Activated T-cell treated with anti-CD3 and anti-CD28 coated beads, Interleukin-2, amount 50 U/mL, for 72 hours (primary cell): ENCODE data around the gene NXNL1. TPM values are rescaled to one million over a fixed set of nuclear protein-coding genes. Genes with fewer than 3 reads are reported as not detected.
A peak's percentile ranks its signal among the peaks of the same experiment; 100 is the strongest.
"Not testable (repeated sequence)": the region's sequence is repeated elsewhere in the genome, so short reads cannot be mapped to it uniquely, and the experiment has no call there.

Experiments
- ATAC-seq, 2 donors: fragments of 150-1000 bp; cut with Tn5 transposase; replicated peaks in 1 of 2; 2 replicates each; pipeline ENCODE4 v1.10.0; 2021; ENCODE audit warnings: moderate library complexity in 2 of 2, mild to moderate bottlenecking in 1 of 2
- DNase-seq, 2 donors: peaks; one replicate each; pipeline ENCODE4 v3.0.0; 2021 to 2022; ENCODE audit warnings: mixed read lengths in 1 of 2
- H3K27ac Mint-ChIP-seq: one replicate; pipeline ENCODE4 v1.8.0; 2022; ENCODE audit warnings: mild to moderate bottlenecking, moderate library complexity, mixed read lengths
- H3K27me3 Mint-ChIP-seq: one replicate; pipeline ENCODE4 v1.8.0; 2022; ENCODE audit warnings: low read depth, mixed read lengths
- H3K36me3 Mint-ChIP-seq, 2 donors: one replicate each; pipeline ENCODE4 v1.8.0; 2022; ENCODE audit warnings: mixed read lengths in 2 of 2, mild to moderate bottlenecking in 1 of 2; ENCODE audit not compliant: insufficient read depth in 2 of 2
- H3K4me1 Mint-ChIP-seq: one replicate; pipeline ENCODE4 v1.8.0; 2022; ENCODE audit warnings: low read depth, mixed read lengths
- H3K4me3 Mint-ChIP-seq, 2 donors: one replicate each; pipeline ENCODE4 v1.8.0; 2022; ENCODE audit warnings: mild to moderate bottlenecking in 2 of 2, mixed read lengths in 2 of 2, moderate library complexity in 2 of 2
- H3K9me3 Mint-ChIP-seq, 2 donors: one replicate each; pipeline ENCODE4 v1.8.0; 2022; ENCODE audit warnings: mixed read lengths in 2 of 2
- total RNA-seq, 2 donors: library from RNA; stranded (reverse); gene quantifications; one replicate each; pipeline ENCODE4 v1.2.3, GENCODE V29; 2022

The NXNL1 gene
- total RNA-seq = not detected

- peaks cover 28% of the 10 kb centered on the region for H3K27me3 Mint-ChIP-seq
- H3K9me3 Mint-ChIP-seq = no peaks in the 10 kb centered on the region
- no peak within 1 kb of the TSS for H3K4me3 Mint-ChIP-seq
- ATAC-seq (no peak), DNase-seq (no peak)
- no peaks in the 10 kb centered on the region for H3K4me1 Mint-ChIP-seq
- H3K36me3 Mint-ChIP-seq = no peaks in the 10 kb centered on the region
- no peak within 1 kb of the TSS for H3K27ac Mint-ChIP-seq
These were observed at the start of gene NXNL1 for GRCh38 chr19:17460372-17461230. NXNL1 (minus strand) TSS chr19:17460926; CDS start chr19:17460869, 57 bp downstream.

GRCh38 chr19:17508558-17508933 lies 47.8 kb upstream of the NXNL1 start:
- H3K27ac Mint-ChIP-seq = peak overlapping the region; percentile 64
- not testable (repeated sequence) for H3K36me3 Mint-ChIP-seq, DNase-seq

GRCh38 chr19:17506745-17507144 lies 46.0 kb upstream of the NXNL1 start:
- H3K36me3 Mint-ChIP-seq = peaks cover 2 to 10% of the 10 kb centered on the region in 2 donors
- no peak overlapping the region for H3K4me3 Mint-ChIP-seq
- no peak for ATAC-seq
- no peak overlapping the region for H3K27ac Mint-ChIP-seq
- peaks cover 40% of the 10 kb centered on the region for H3K4me1 Mint-ChIP-seq
- DNase-seq = no peak
- no peaks in the 10 kb centered on the region for H3K27me3 Mint-ChIP-seq
- no peaks in the 10 kb centered on the region for H3K9me3 Mint-ChIP-seq

More at GRCh38 chr19:17508558-17508933, 47.8 kb upstream of the NXNL1 start:
- Mint-ChIP-seq H3K4me1 (peaks cover 48% of the 10 kb centered on the region), H3K4me3 (peak overlapping the region; percentile 41 to 57)
- H3K27me3 Mint-ChIP-seq, ATAC-seq, H3K9me3 Mint-ChIP-seq: not testable (repeated sequence)

- no peak for ATAC-seq
- Mint-ChIP-seq H3K27me3 (no peaks in the 10 kb centered on the region), H3K27ac (no peak overlapping the region), H3K4me1 (peaks cover 27% of the 10 kb centered on the region), H3K4me3 (no peak overlapping the region), H3K36me3 (peaks cover 2 to 5% of the 10 kb centered on the region in 2 donors), H3K9me3 (no peaks in the 10 kb centered on the region)
- no peak for DNase-seq
These were observed 44.5 kb upstream of the NXNL1 start for GRCh38 chr19:17505223-17505622.

GRCh38 chr19:17504456-17504855 lies 43.7 kb upstream of the NXNL1 start:
- Mint-ChIP-seq H3K4me3 (no peak overlapping the region), H3K9me3 (no peaks in the 10 kb centered on the region), H3K27me3 (no peaks in the 10 kb centered on the region), H3K4me1 (peaks cover 26% of the 10 kb centered on the region), H3K27ac (peak overlapping the region; percentile 51), H3K36me3 (peaks cover 0 to 2% of the 10 kb centered on the region in 2 donors)
- ATAC-seq = no peak
- no peak for DNase-seq

- peaks cover 27% of the 10 kb centered on the region for H3K4me1 Mint-ChIP-seq
- no peaks in the 10 kb centered on the region for H3K27me3 Mint-ChIP-seq
- DNase-seq (no peak), ATAC-seq (no peak)
- H3K9me3 Mint-ChIP-seq = no peaks in the 10 kb centered on the region
- H3K4me3 Mint-ChIP-seq = no peak overlapping the region
- H3K36me3 Mint-ChIP-seq = peaks cover 0 to 2% of the 10 kb centered on the region in 2 donors
- no peak overlapping the region for H3K27ac Mint-ChIP-seq
These were observed 43.3 kb upstream of the NXNL1 start for GRCh38 chr19:17504030-17504429.

- no peaks in the 10 kb centered on the region for H3K27me3 Mint-ChIP-seq
- no peak overlapping the region for H3K27ac Mint-ChIP-seq
- ATAC-seq (no peak), DNase-seq (no peak)
- H3K36me3 Mint-ChIP-seq = peaks cover 0 to 2% of the 10 kb centered on the region in 2 donors
- no peak overlapping the region for H3K4me3 Mint-ChIP-seq
- H3K4me1 Mint-ChIP-seq = peaks cover 22% of the 10 kb centered on the region
- no peaks in the 10 kb centered on the region for H3K9me3 Mint-ChIP-seq
These were observed 42.5 kb upstream of the NXNL1 start for GRCh38 chr19:17503240-17503639.

- ATAC-seq = no peak
- no peaks in the 10 kb centered on the region for H3K9me3 Mint-ChIP-seq
- no peaks in the 10 kb centered on the region for H3K36me3 Mint-ChIP-seq
- no peaks in the 10 kb centered on the region for H3K27me3 Mint-ChIP-seq
- no peak for DNase-seq
- H3K4me3 Mint-ChIP-seq = no peak overlapping the region
- H3K27ac Mint-ChIP-seq = no peak overlapping the region
- peaks cover 22% of the 10 kb centered on the region for H3K4me1 Mint-ChIP-seq
These were observed 39.9 kb upstream of the NXNL1 start for GRCh38 chr19:17500447-17501198.

- Mint-ChIP-seq H3K27ac (peak overlapping the region; percentile 38), H3K9me3 (no peaks in the 10 kb centered on the region)
These were observed 39.1 kb upstream of the NXNL1 start for GRCh38 chr19:17499648-17500446.

GRCh38 chr19:17499025-17499424 lies 38.3 kb upstream of the NXNL1 start:
- H3K36me3 Mint-ChIP-seq, H3K4me3 Mint-ChIP-seq, H3K27me3 Mint-ChIP-seq, H3K9me3 Mint-ChIP-seq, H3K27ac Mint-ChIP-seq, DNase-seq, ATAC-seq: not testable (repeated sequence)
- H3K4me1 Mint-ChIP-seq = peaks cover 24% of the 10 kb centered on the region

More at GRCh38 chr19:17499648-17500446, 39.1 kb upstream of the NXNL1 start:
- ATAC-seq (no peak), DNase-seq (no peak)
- H3K4me3 Mint-ChIP-seq = no peak overlapping the region
- H3K36me3 Mint-ChIP-seq = no peaks in the 10 kb centered on the region
- no peaks in the 10 kb centered on the region for H3K27me3 Mint-ChIP-seq
- peaks cover 24% of the 10 kb centered on the region for H3K4me1 Mint-ChIP-seq

- Mint-ChIP-seq H3K27ac (no peak overlapping the region), H3K4me3 (no peak overlapping the region), H3K27me3 (no peaks in the 10 kb centered on the region), H3K4me1 (peaks cover 20% of the 10 kb centered on the region), H3K9me3 (no peaks in the 10 kb centered on the region), H3K36me3 (no peaks in the 10 kb centered on the region)
- ATAC-seq = no peak
- DNase-seq = no peak
These were observed 36.5 kb upstream of the NXNL1 start for GRCh38 chr19:17497149-17497798.

GRCh38 chr19:17496337-17496997 lies 35.7 kb upstream of the NXNL1 start:
- ATAC-seq (peak; percentile 98), DNase-seq (peak; percentile 90 to 91)
- Mint-ChIP-seq H3K27ac (no peak overlapping the region), H3K4me3 (peak overlapping the region; percentile 29 to 63), H3K27me3 (no peaks in the 10 kb centered on the region), H3K9me3 (no peaks in the 10 kb centered on the region), H3K4me1 (peaks cover 20% of the 10 kb centered on the region), H3K36me3 (no peaks in the 10 kb centered on the region)
